ENCODE data around the gene LPP.

DNA sequence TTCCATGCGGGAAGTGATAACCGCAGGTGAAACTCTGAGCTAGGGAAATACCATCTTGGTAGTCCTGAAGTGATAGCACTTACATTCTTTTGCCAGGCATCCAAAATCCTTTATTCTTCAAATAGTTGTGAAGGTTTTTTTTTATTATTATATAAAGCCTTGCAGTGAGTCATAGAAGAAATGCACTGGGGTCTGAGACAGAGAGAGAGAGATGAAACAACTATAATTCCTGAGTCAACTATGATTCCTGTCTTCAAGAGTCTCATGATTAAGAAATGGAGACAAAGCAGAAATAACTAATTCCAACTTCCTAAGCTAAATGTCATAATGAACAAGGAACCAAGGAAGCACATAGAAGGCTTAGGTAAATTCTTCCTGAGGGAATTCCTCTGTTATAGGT lies 495.6 kb downstream of the LPP start:
- TF ChIP-seq, protein P1, sequence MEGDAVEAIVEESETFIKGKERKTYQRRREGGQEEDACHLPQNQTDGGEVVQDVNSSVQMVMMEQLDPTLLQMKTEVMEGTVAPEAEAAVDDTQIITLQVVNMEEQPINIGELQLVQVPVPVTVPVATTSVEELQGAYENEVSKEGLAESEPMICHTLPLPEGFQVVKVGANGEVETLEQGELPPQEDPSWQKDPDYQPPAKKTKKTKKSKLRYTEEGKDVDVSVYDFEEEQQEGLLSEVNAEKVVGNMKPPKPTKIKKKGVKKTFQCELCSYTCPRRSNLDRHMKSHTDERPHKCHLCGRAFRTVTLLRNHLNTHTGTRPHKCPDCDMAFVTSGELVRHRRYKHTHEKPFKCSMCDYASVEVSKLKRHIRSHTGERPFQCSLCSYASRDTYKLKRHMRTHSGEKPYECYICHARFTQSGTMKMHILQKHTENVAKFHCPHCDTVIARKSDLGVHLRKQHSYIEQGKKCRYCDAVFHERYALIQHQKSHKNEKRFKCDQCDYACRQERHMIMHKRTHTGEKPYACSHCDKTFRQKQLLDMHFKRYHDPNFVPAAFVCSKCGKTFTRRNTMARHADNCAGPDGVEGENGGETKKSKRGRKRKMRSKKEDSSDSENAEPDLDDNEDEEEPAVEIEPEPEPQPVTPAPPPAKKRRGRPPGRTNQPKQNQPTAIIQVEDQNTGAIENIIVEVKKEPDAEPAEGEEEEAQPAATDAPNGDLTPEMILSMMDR (IDR thresholded peaks at IDR 0.05), result no peak
- TF ChIP-seq EP300 (IDR thresholded peaks at IDR 0.05), result no peak
- TF ChIP-seq POLR2AphosphoS5 (IDR thresholded peaks at IDR 0.05), result no peak

Data from stomach (tissue), 4 donors.